ENCODE measurements around the gene FGFBP2. TPM values are rescaled to one million over a fixed set of nuclear protein-coding genes. Genes with fewer than 3 reads are reported as not detected.

The FGFBP2 gene
- polyA plus RNA-seq, 1 experiment = not detected

GRCh38 chr4:15995826-15996225 lies 32.9 kb upstream of the FGFBP2 start:
- no peak overlapping the region for H3K4me3 ChIP-seq (ENCODE audit: low read depth, low read length)
- DNase-seq (ENCODE audit: low read depth) = no peak
- no peak for TF ChIP-seq CTCF (IDR thresholded peaks at IDR 0.05; ENCODE audit: insufficient read depth, low read depth, low read length)
- no peaks in the 10 kb centered on the region for H3K36me3 ChIP-seq (ENCODE audit: control insufficient read depth, insufficient read depth, low read length)
- ChIA-PET CTCF (interaction anchor here (1.0 to 4.1 kb wide), 4 partner anchors 32 to 190 kb away, joined by 3 to 16 read pairs (median 4); no protein-coding TSS in a partner anchor), POLR2A (no interaction called here)
- peaks cover 6% of the 10 kb centered on the region; the same call in 1 of the 2 replicates for H3K27me3 ChIP-seq (ENCODE audit: control insufficient read depth, insufficient read depth, low read length)

GRCh38 chr4:15992167-15992485 lies 29.2 kb upstream of the FGFBP2 start:
- ChIA-PET POLR2A (no interaction called here), CTCF (interaction anchor here (0.7 to 1.6 kb wide), 3 partner anchors 10 to 110 kb away, joined by 3 to 4 read pairs (median 3); partner anchors contain the start of gene FGFBP2)
- Histone ChIP-seq H3K4me3 (ENCODE audit: low read depth, low read length) (no peak overlapping the region), H3K27me3 (ENCODE audit: control insufficient read depth, insufficient read depth, low read length) (peaks cover 6% of the 10 kb centered on the region; the same call in 1 of the 2 replicates), H3K36me3 (ENCODE audit: control insufficient read depth, insufficient read depth, low read length) (no peaks in the 10 kb centered on the region)
- TF ChIP-seq CTCF (IDR thresholded peaks at IDR 0.05; ENCODE audit: insufficient read depth, low read depth, low read length) = no peak
- no peak for DNase-seq (ENCODE audit: low read depth)

- no peak for DNase-seq (ENCODE audit: low read depth)
- TF ChIP-seq CTCF (IDR thresholded peaks at IDR 0.05; ENCODE audit: insufficient read depth, low read depth, low read length) = no peak
- no peak overlapping the region for H3K4me3 ChIP-seq (ENCODE audit: low read depth, low read length)
- ChIA-PET POLR2A (no interaction called here), CTCF (interaction anchor here (1.3 to 1.6 kb wide), 2 partner anchors 11 to 14 kb away, joined by 5 to 8 read pairs; no protein-coding TSS in a partner anchor)
- H3K36me3 ChIP-seq (ENCODE audit: control insufficient read depth, insufficient read depth, low read length) = no peaks in the 10 kb centered on the region
- peaks cover 9% of the 10 kb centered on the region; the same call in 1 of the 2 replicates for H3K27me3 ChIP-seq (ENCODE audit: control insufficient read depth, insufficient read depth, low read length)
These were observed 27.8 kb upstream of the FGFBP2 start for GRCh38 chr4:15990570-15991285.

GRCh38 chr4:15989424-15989823 lies 26.4 kb upstream of the FGFBP2 start:
- Histone ChIP-seq H3K27me3 (ENCODE audit: control insufficient read depth, insufficient read depth, low read length) (peaks cover 11% of the 10 kb centered on the region; the same call in 1 of the 2 replicates), H3K36me3 (ENCODE audit: control insufficient read depth, insufficient read depth, low read length) (no peaks in the 10 kb centered on the region), H3K4me3 (ENCODE audit: low read depth, low read length) (no peak overlapping the region)
- no peak for DNase-seq (ENCODE audit: low read depth)
- no peak for TF ChIP-seq CTCF (IDR thresholded peaks at IDR 0.05; ENCODE audit: insufficient read depth, low read depth, low read length)
- ChIA-PET CTCF (no interaction called here), POLR2A (no interaction called here)

GRCh38 chr4:15988222-15988621 lies 25.2 kb upstream of the FGFBP2 start:
- no peak for TF ChIP-seq CTCF (IDR thresholded peaks at IDR 0.05; ENCODE audit: insufficient read depth, low read depth, low read length)
- POLR2A ChIA-PET = no interaction called here
- H3K4me3 ChIP-seq (ENCODE audit: low read depth, low read length) = no peak overlapping the region
- CTCF ChIA-PET = interaction anchor here (2.7 kb wide), 1 partner anchor 13 kb away, joined by 14 read pairs; no protein-coding TSS in a partner anchor
- DNase-seq (ENCODE audit: low read depth) = no peak
- peaks cover 11% of the 10 kb centered on the region; the same call in 1 of the 2 replicates for H3K27me3 ChIP-seq (ENCODE audit: control insufficient read depth, insufficient read depth, low read length)
- no peaks in the 10 kb centered on the region for H3K36me3 ChIP-seq (ENCODE audit: control insufficient read depth, insufficient read depth, low read length)
